IMR-90 (cell line): Measurements from ENCODE around the gene PNKP. TPM values are rescaled to one million over a fixed set of nuclear protein-coding genes. Genes with fewer than 3 reads are reported as not detected.

Experiments
- ATAC-seq: fragments of 200-7000 bp; cut with Tn5 transposase; 2 replicates; pipeline ENCODE4 v1.9.1; 2020; ENCODE audit warnings: low read depth, mild to moderate bottlenecking, moderate library complexity
- BruUV-seq: library from RNA; stranded (reverse); fragments of 400-500 nt; replicated peaks from 2 replicates; lab custom pipeline; 2021; lab: Mats Ljungman, UMichigan
- CTCF ChIA-PET: fragments of 300-600 bp; formaldehyde crosslinking; extraction: SDS; loops from one replicate; lab custom pipeline; 2021; ENCODE audit warnings: antibody characterized with exemption; lab: Yijun Ruan, JAX
- POLR2A ChIA-PET: fragments of 300-600 bp; sonication (Branson Sonifier 250); formaldehyde crosslinking; loops from one replicate; lab custom pipeline; 2022; ENCODE audit warnings: antibody characterized with exemption; ENCODE audit not compliant: unreplicated experiment; lab: Charles Lee
- DNase-seq: peaks from one replicate; pipeline ENCODE4 v3.0.0; 2013
- H2AFZ ChIP-seq: replicated peaks from 2 replicates; pipeline ENCODE3; 2013; ENCODE audit warnings: low read length, mild to moderate bottlenecking; ENCODE audit not compliant: poor library complexity
- H2AK5ac ChIP-seq: 2 replicates; pipeline ENCODE4 v1.6.1; 2013; ENCODE audit warnings: low read depth, low read length, inconsistent platforms
- H2AK9ac ChIP-seq: replicated peaks from 2 replicates; pipeline ENCODE3; 2013; ENCODE audit warnings: mild to moderate bottlenecking, low read depth, low read length, moderate library complexity; ENCODE audit not compliant: poor library complexity
- H2BK120ac ChIP-seq: 2 replicates; pipeline ENCODE4 v1.6.1; 2013; ENCODE audit warnings: low read depth, low read length, inconsistent platforms
- H2BK15ac ChIP-seq: 3 replicates; pipeline ENCODE4 v1.6.1; 2013; ENCODE audit warnings: low read depth, low read length, inconsistent platforms
- H2BK20ac ChIP-seq: 2 replicates; pipeline ENCODE4 v1.6.1; 2013; ENCODE audit warnings: low read depth, mild to moderate bottlenecking, inconsistent platforms, low read length, moderate library complexity
- H2BK5ac ChIP-seq: 2 replicates; pipeline ENCODE4 v1.6.1; 2013; ENCODE audit warnings: mild to moderate bottlenecking, low read depth, low read length, inconsistent platforms; ENCODE audit not compliant: poor library complexity, severe bottlenecking
- H3K14ac ChIP-seq: replicated peaks from 2 replicates; pipeline ENCODE4 v1.6.1; 2013; ENCODE audit warnings: low read depth, low read length, inconsistent platforms
- H3K18ac ChIP-seq: 2 replicates; pipeline ENCODE4 v1.6.1; 2013; ENCODE audit warnings: low read depth, low read length, control low read depth
- H3K23ac ChIP-seq: 2 replicates; pipeline ENCODE4 v1.6.1; 2013; ENCODE audit warnings: low read depth, low read length, inconsistent platforms
- H3K27ac ChIP-seq: 2 replicates; pipeline ENCODE4 v1.5.1; 2013; ENCODE audit warnings: mild to moderate bottlenecking, control low read depth, low read length; ENCODE audit not compliant: insufficient read depth
- H3K27me3 ChIP-seq: 2 replicates; pipeline ENCODE4 v1.6.1; 2013; ENCODE audit warnings: low read length; ENCODE audit not compliant: control insufficient read depth, insufficient read depth
- H3K36me3 ChIP-seq: 2 replicates; pipeline ENCODE4 v1.6.1; 2013; ENCODE audit warnings: low read length, mixed read lengths; ENCODE audit not compliant: control insufficient read depth, insufficient read depth
- H3K4ac ChIP-seq: 2 replicates; pipeline ENCODE4 v1.6.1; 2013; ENCODE audit warnings: low read depth, low read length, inconsistent platforms
- H3K4me1 ChIP-seq: 2 replicates; pipeline ENCODE4 v1.6.1; 2013; ENCODE audit warnings: low read length, mixed read lengths; ENCODE audit not compliant: control insufficient read depth, insufficient read depth
- H3K4me2 ChIP-seq: 2 replicates; pipeline ENCODE4 v1.6.1; 2013; ENCODE audit warnings: low read depth, mild to moderate bottlenecking, control low read depth, low read length, moderate library complexity
- H3K4me3 ChIP-seq: 2 replicates; pipeline ENCODE4 v1.5.1; 2013; ENCODE audit warnings: low read depth, mild to moderate bottlenecking, control low read depth, low read length, moderate library complexity; ENCODE audit not compliant: insufficient read depth
- H3K56ac ChIP-seq: 2 replicates; pipeline ENCODE4 v1.6.1; 2013; ENCODE audit warnings: low read length, inconsistent platforms; ENCODE audit not compliant: insufficient read depth; ENCODE audit errors: extremely low read depth
- H3K79me1 ChIP-seq, 2 experiments: 2 replicates each; pipeline ENCODE4 v1.6.1; 2013; ENCODE audit warnings: low read length in 2 of 2, inconsistent platforms in 1 of 2, low read depth in 1 of 2
- H3K9ac ChIP-seq: 2 replicates; pipeline ENCODE4 v1.6.1; 2013; ENCODE audit warnings: low read depth, low read length, control low read depth
- H3K9me1 ChIP-seq: 2 replicates; pipeline ENCODE4 v1.6.1; 2013; ENCODE audit warnings: low read length, inconsistent platforms; ENCODE audit not compliant: insufficient read depth
- H3K9me3 ChIP-seq: 2 replicates; pipeline ENCODE4 v1.6.1; 2013; ENCODE audit warnings: low read length; ENCODE audit not compliant: control insufficient read depth, insufficient read depth
- H4K20me1 ChIP-seq: 2 replicates; pipeline ENCODE4 v1.6.1; 2013; ENCODE audit warnings: low read length, inconsistent platforms; ENCODE audit not compliant: insufficient read depth
- H4K5ac ChIP-seq: 2 replicates; pipeline ENCODE4 v1.6.1; 2013; ENCODE audit warnings: mild to moderate bottlenecking, low read depth, low read length, control low read depth
- H4K8ac ChIP-seq, 2 experiments: 2 replicates each; pipeline ENCODE4 v1.6.1; 2013; ENCODE audit warnings: low read depth in 2 of 2, low read length in 2 of 2, control low read depth in 1 of 2, inconsistent platforms in 1 of 2
- H4K91ac ChIP-seq: 2 replicates; pipeline ENCODE4 v1.6.1; 2013; ENCODE audit warnings: low read depth, low read length, inconsistent platforms; ENCODE audit not compliant: insufficient read depth
- CEBPB ChIP-seq: IDR thresholded peaks from 2 replicates; pipeline ENCODE4 v1.6.1; 2012; ENCODE audit warnings: low read depth, low read length, improper control_type of control experiment
- CTCF ChIP-seq: conservative IDR thresholded peaks from 2 replicates; pipeline ENCODE4 v1.5.1; 2012; ENCODE audit warnings: mild to moderate bottlenecking, low read depth, low read length, improper control_type of control experiment
- MAFK ChIP-seq: IDR thresholded peaks from 2 replicates; pipeline ENCODE4 v1.6.1; 2012; ENCODE audit warnings: low read depth, low read length, improper control_type of control experiment
- MAZ ChIP-seq: IDR thresholded peaks from 2 replicates; pipeline ENCODE4 v1.6.1; 2012; ENCODE audit warnings: low read depth, mild to moderate bottlenecking, low read length, improper control_type of control experiment, moderate library complexity, borderline replicate concordance
- MXI1 ChIP-seq: IDR thresholded peaks from 2 replicates; pipeline ENCODE4 v1.6.1; 2012; ENCODE audit warnings: low read depth, mild to moderate bottlenecking, low read length, moderate library complexity, borderline replicate concordance
- NFE2L2 ChIP-seq: fragments of 150-350 bp; IDR thresholded peaks from 2 replicates; pipeline ENCODE4 v1.6.1; 2016; ENCODE audit warnings: low read depth, mild to moderate bottlenecking, low read length
- POLR2A ChIP-seq: IDR thresholded peaks from 2 replicates; pipeline ENCODE4 v1.6.1; 2012; ENCODE audit warnings: mild to moderate bottlenecking, low read depth, low read length
- RAD21 ChIP-seq: IDR thresholded peaks from 2 replicates; pipeline ENCODE4 v1.6.1; 2012; ENCODE audit warnings: low read length, improper control_type of control experiment
- RCOR1 ChIP-seq: IDR thresholded peaks from 2 replicates; pipeline ENCODE4 v1.6.1; 2012; ENCODE audit warnings: mild to moderate bottlenecking, low read length, improper control_type of control experiment; ENCODE audit not compliant: insufficient replicate concordance
- RFX5 ChIP-seq: IDR thresholded peaks from 2 replicates; pipeline ENCODE4 v1.8.0; 2012; ENCODE audit warnings: low read depth, mild to moderate bottlenecking, low read length, moderate library complexity
- SMC3 ChIP-seq: fragments of 150-350 bp; IDR thresholded peaks from 2 replicates; pipeline ENCODE4 v1.6.1; 2016; ENCODE audit warnings: low read depth, mild to moderate bottlenecking, antibody characterized with exemption, low read length, moderate library complexity
- WGBS, 2 experiments: methylation state at CpG; one replicate each; pipeline versions ENCODE4 v1.1.5 to v1.1.7; 2013; ENCODE audit warnings: missing lambda C conversion rate in 2 of 2; ENCODE audit not compliant: insufficient read length in 1 of 2; ENCODE audit errors: extremely low coverage in 2 of 2; 5-methylcytosine and 5-hydroxymethylcytosine counted together
- dilution Hi-C: fragments of 300-500 bp; cut with HindIII; formaldehyde crosslinking; loops from one replicate; pipeline ENCODE4 v1.14.3; 2018; ENCODE audit warnings: low sequenced_read_pairs; ENCODE audit not compliant: unreplicated experiment
- in situ Hi-C: fragments of 300-500 bp; cut with MboI; formaldehyde crosslinking; loops from 3 replicates; pipeline ENCODE4 v1.14.3; 2019; ENCODE audit warnings: low sequenced_read_pairs, inconsistent platforms, mixed read lengths
- intact Hi-C: fragments of 100-400 bp; cut with micrococcal nuclease; formaldehyde crosslinking; loops from 2 replicates; pipeline ENCODE4 v1.10.0; 2022
- polyA plus RNA-seq, 3 experiments: library from polyadenylated mRNA; depleted of rRNA; stranded (reverse); fragments of >200 nt; gene quantifications; 2 replicates each; pipeline ENCODE4 v1.2.3, GENCODE V29; 2012; ENCODE audit warnings: low replicate concordance in 1 of 3
- total RNA-seq: library from RNA; depleted of rRNA; stranded (reverse); fragments of >200 nt; gene quantifications from 2 replicates; pipeline ENCODE4 v1.2.3, GENCODE V29; 2012

Gene PNKP
- total and polyA plus RNA-seq, 2 of the 4 experiments (the other 2 are of a cell fraction) = 14.2 to 25.0 TPM

- Histone ChIP-seq H2BK5ac (no peak overlapping the region), H3K23ac (no peak overlapping the region), H4K5ac (no peak overlapping the region), H2AFZ (no peak overlapping the region), H2BK20ac (no peak overlapping the region), H3K9me1 (peaks cover 5% of the 10 kb centered on the region; the same call in 1 of the 2 replicates), H3K14ac (no peak overlapping the region), H3K9me3 (no peaks in the 10 kb centered on the region), H2AK9ac (no peak overlapping the region), H2BK15ac (no peak overlapping the region), H4K8ac (no peak overlapping the region), H3K27ac (no peak overlapping the region), H3K79me1 (peaks cover 0 to 20% of the 10 kb centered on the region in 2 experiments; a peak in 2 of 4 replicates), H4K91ac (no peak overlapping the region), H2BK120ac (no peak overlapping the region), H2AK5ac (no peak overlapping the region), H3K4me1 (no peaks in the 10 kb centered on the region), H3K4ac (no peak overlapping the region), H3K27me3 (no peaks in the 10 kb centered on the region), H3K36me3 (peaks cover 57% of the 10 kb centered on the region), H3K4me2 (no peak overlapping the region), H4K20me1 (no peaks in the 10 kb centered on the region; the same call in 1 of the 2 replicates), H3K18ac (no peak overlapping the region), H3K9ac (no peak overlapping the region), H3K4me3 (no peak overlapping the region), H3K56ac (no peak overlapping the region)
- CTCF ChIA-PET = interaction anchor here (0.8 kb wide), 1 partner anchor 9 kb away, joined by 3 read pairs; no protein-coding TSS in a partner anchor
- DNase-seq = no peak
- 60% methylated on average over 8 of the region's 18 CpGs; no CpG with 5 or more reads in 1 of the 2 experiments for WGBS, 2 experiments
- dilution Hi-C loops (no loop called here), intact Hi-C loops (no loop called here), in situ Hi-C loops (no loop called here)
- ATAC-seq = no peak
- no peak for TF ChIP-seq MAFK
- no peak for TF ChIP-seq NFE2L2
- TF ChIP-seq CTCF = no peak
- TF ChIP-seq MXI1 = no peak
- no peak for TF ChIP-seq RAD21
- no peak for TF ChIP-seq RCOR1
- no peak for TF ChIP-seq CEBPB
- no peak for TF ChIP-seq SMC3
- TF ChIP-seq POLR2A = no peak
- TF ChIP-seq MAZ = no peak
- TF ChIP-seq RFX5 = no peak
- BruUV-seq = TSS peak; percentile 66
- POLR2A ChIA-PET = no interaction called here
These were observed 28.3 kb downstream of the PNKP start for GRCh38 chr19:49838885-49839588.
